CD14-positive monocyte (primary cell): ENCODE results near the gene CAMSAP3. TPM values are rescaled to one million over a fixed set of nuclear protein-coding genes. Genes with fewer than 3 reads are reported as not detected.

Experiments
- DNase-seq, 3 donors: peaks; one replicate each; pipeline ENCODE4 v3.0.0-alpha.2; 2011 to 2022
- H2AFZ ChIP-seq: 2 replicates; pipeline ENCODE4 v1.6.0; 2012; ENCODE audit warnings: mild to moderate bottlenecking, low read depth, low read length, inconsistent platforms; ENCODE audit not compliant: insufficient read depth, poor library complexity, severe bottlenecking
- H3K27ac ChIP-seq, 2 donors: 1 replicate in 1 of 2; 2 replicates in 1 of 2; pipeline ENCODE4 v1.5.1; 2012 to 2013; ENCODE audit warnings: low read length in 2 of 2, control low read depth in 1 of 2, inconsistent platforms in 1 of 2, low read depth in 1 of 2, mild to moderate bottlenecking in 1 of 2
- H3K27me3 ChIP-seq, 2 donors: one replicate each; pipeline versions ENCODE4 v1.6.0 to v1.6.1; 2011 to 2013; ENCODE audit warnings: low read length in 2 of 2; ENCODE audit not compliant: control insufficient read depth in 2 of 2, insufficient read depth in 2 of 2
- H3K36me3 ChIP-seq, 2 donors: replicated peaks in 1 of 2; 1 replicate in 1 of 2; 2 replicates in 1 of 2; pipeline versions ENCODE4 v1.5.1 to v1.6.1; 2012 to 2013; ENCODE audit warnings: low read length in 2 of 2, control low read depth in 1 of 2, inconsistent platforms in 1 of 2, mild to moderate bottlenecking in 1 of 2; ENCODE audit not compliant: insufficient read depth in 2 of 2, control insufficient read depth in 1 of 2
- H3K4me1 ChIP-seq, 2 donors: 1 replicate in 1 of 2; 2 replicates in 1 of 2; pipeline versions ENCODE4 v1.5.1 to v1.6.1; 2012 to 2013; ENCODE audit warnings: low read length in 2 of 2, control low read depth in 1 of 2, inconsistent platforms in 1 of 2, mild to moderate bottlenecking in 1 of 2, moderate library complexity in 1 of 2; ENCODE audit not compliant: insufficient read depth in 2 of 2, control insufficient read depth in 1 of 2
- H3K4me2 ChIP-seq: replicated peaks from 2 replicates; pipeline ENCODE3; 2012; ENCODE audit warnings: low read length, moderate library complexity, mild to moderate bottlenecking; ENCODE audit not compliant: poor library complexity, severe bottlenecking; ENCODE audit errors: extremely low read depth
- H3K4me3 ChIP-seq, 3 experiments: fragments of 200-600 bp in 1 of 3; sonication (generic) in 1 of 3; replicated peaks in 1 of 3; 1 replicate in 2 of 3; 2 replicates in 1 of 3; pipeline ENCODE4 v1.5.1; 2011 to 2013; ENCODE audit warnings: low read length in 3 of 3, mild to moderate bottlenecking in 3 of 3, control low read depth in 2 of 3, low read depth in 2 of 3, inconsistent platforms in 1 of 3, moderate library complexity in 1 of 3
- H3K79me2 ChIP-seq: 2 replicates; pipeline ENCODE4 v1.6.0; 2012; ENCODE audit warnings: mild to moderate bottlenecking, control low read depth, inconsistent platforms, low read length, moderate library complexity; ENCODE audit not compliant: insufficient read depth
- H3K9ac ChIP-seq: 2 replicates; pipeline ENCODE4 v1.6.0; 2017; ENCODE audit warnings: low read length, mild to moderate bottlenecking; ENCODE audit not compliant: insufficient read depth, poor library complexity, severe bottlenecking
- H3K9me3 ChIP-seq, 2 donors: replicated peaks in 1 of 2; 1 replicate in 1 of 2; 2 replicates in 1 of 2; pipeline versions ENCODE4 v1.5.1 to v1.6.1; 2012 to 2013; ENCODE audit warnings: low read length in 2 of 2, control low read depth in 1 of 2; ENCODE audit not compliant: control insufficient read depth in 1 of 2, insufficient read depth in 1 of 2
- H4K20me1 ChIP-seq: 2 replicates; pipeline ENCODE4 v1.6.0; 2012; ENCODE audit warnings: mild to moderate bottlenecking, low read length, control low read depth, moderate library complexity; ENCODE audit not compliant: insufficient read depth
- H3K27ac Mint-ChIP-seq, 7 donors: one replicate each; pipeline ENCODE4 v1.8.0; 2020; ENCODE audit warnings: mild to moderate bottlenecking in 7 of 7, mixed read lengths in 7 of 7, moderate library complexity in 6 of 7, inconsistent platforms in 2 of 7
- H3K27me3 Mint-ChIP-seq, 3 donors: one replicate each; pipeline ENCODE4 v1.8.0; 2021 to 2022; ENCODE audit warnings: low read depth in 3 of 3, mild to moderate bottlenecking in 3 of 3, mixed read lengths in 3 of 3, moderate library complexity in 3 of 3, inconsistent platforms in 1 of 3
- H3K36me3 Mint-ChIP-seq, 2 donors: one replicate each; pipeline ENCODE4 v1.8.0; 2020; ENCODE audit warnings: mixed read lengths in 2 of 2, inconsistent platforms in 1 of 2, mild to moderate bottlenecking in 1 of 2
- H3K4me1 Mint-ChIP-seq: one replicate; pipeline ENCODE4 v1.8.0; 2020; ENCODE audit warnings: mild to moderate bottlenecking, mixed read lengths
- H3K4me3 Mint-ChIP-seq, 2 donors: one replicate each; pipeline ENCODE4 v1.8.0; 2020; ENCODE audit warnings: mild to moderate bottlenecking in 2 of 2, mixed read lengths in 2 of 2, moderate library complexity in 1 of 2
- H3K9me3 Mint-ChIP-seq, 7 donors: one replicate each; pipeline ENCODE4 v1.8.0; 2020 to 2022; ENCODE audit warnings: mixed read lengths in 7 of 7, mild to moderate bottlenecking in 6 of 7, moderate library complexity in 6 of 7, inconsistent platforms in 2 of 7
- CTCF ChIP-seq: fragments of 200-600 bp; IDR thresholded peaks from one replicate; pipeline ENCODE4 v1.8.0; 2022; ENCODE audit warnings: antibody characterized with exemption, mild to moderate bottlenecking
- WGBS: methylation state at CpG from one replicate; pipeline ENCODE4 v1.1.5; 2013; ENCODE audit warnings: missing lambda C conversion rate; ENCODE audit not compliant: insufficient coverage; 5-methylcytosine and 5-hydroxymethylcytosine counted together
- intact Hi-C, 2 donors: fragments of 100-400 bp; cut with micrococcal nuclease; formaldehyde crosslinking; loops; one replicate each; pipeline versions ENCODE4 v1.15.0 to v1.15.1; 2023
- polyA plus RNA-seq, 3 donors: library from polyadenylated mRNA; depleted of rRNA in 1 of 3; unstranded in 2 of 3; stranded (reverse) in 1 of 3; fragments of 300-500 nt in 2 of 3; fragments of >200 nt in 1 of 3; fragmentation: Illumina TruSeq in 2 of 3; gene quantifications; 1 replicate in 2 of 3; 2 replicates in 1 of 3; pipeline ENCODE4 v1.2.3, GENCODE V29; 2012 to 2021

Gene CAMSAP3
- polyA plus RNA-seq, 3 donors = 0.05 TPM; not detected in 2

- Histone ChIP-seq H3K9ac (no peak overlapping the region), H3K9me3 (peaks cover 0 to 8% of the 10 kb centered on the region in 2 donors), H3K36me3 (no peaks in the 10 kb centered on the region), H3K4me3 (no peak overlapping the region), H3K4me2 (no peak overlapping the region), H3K4me1 (no peaks in the 10 kb centered on the region), H3K27me3 (no peaks in the 10 kb centered on the region), H3K79me2 (no peaks in the 10 kb centered on the region), H4K20me1 (no peaks in the 10 kb centered on the region), H3K27ac (no peak overlapping the region), H2AFZ (no peak overlapping the region)
- Mint-ChIP-seq H3K36me3 (no peaks in the 10 kb centered on the region), H3K27me3 (peaks cover 9 to 26% (median 16%) of the 10 kb centered on the region in 3 donors), H3K9me3 (peaks cover 0 to 7% (median 6%) of the 10 kb centered on the region in 7 donors), H3K4me1 (no peaks in the 10 kb centered on the region), H3K4me3 (no peak overlapping the region), H3K27ac (no peak overlapping the region)
- DNase-seq = peak in 1 of 3 donors; percentile 2
- intact Hi-C loops = no loop called here
- no peak for TF ChIP-seq CTCF
- 100% methylated on average over 1 of the region's 10 CpGs for WGBS
Observed at GRCh38 chr19:7607212-7607873, 11.7 kb downstream of the CAMSAP3 start.

- H3K27me3 Mint-ChIP-seq = peaks cover 7 to 21% (median 16%) of the 10 kb centered on the region in 3 donors
- H4K20me1 ChIP-seq = no peaks in the 10 kb centered on the region
- WGBS = 94% methylated on average over 15 of the region's 25 CpGs
- peaks cover 0 to 8% of the 10 kb centered on the region in 2 donors for H3K9me3 ChIP-seq
- H3K4me1 ChIP-seq = no peaks in the 10 kb centered on the region
- no peaks in the 10 kb centered on the region for H3K36me3 ChIP-seq
- no peak overlapping the region for H2AFZ ChIP-seq
- H3K4me3 ChIP-seq = no peak overlapping the region
- no peak overlapping the region for H3K27ac ChIP-seq
- intact Hi-C loops = no loop called here
- H3K4me2 ChIP-seq = no peak overlapping the region
- DNase-seq = peak in 1 of 3 donors; percentile 1
- H3K27ac Mint-ChIP-seq = no peak overlapping the region
- peaks cover 0 to 7% (median 6%) of the 10 kb centered on the region in 7 donors for H3K9me3 Mint-ChIP-seq
- no peak for TF ChIP-seq CTCF
- no peak overlapping the region for H3K4me3 Mint-ChIP-seq
- no peaks in the 10 kb centered on the region for H3K4me1 Mint-ChIP-seq
- no peaks in the 10 kb centered on the region for H3K36me3 Mint-ChIP-seq
- H3K79me2 ChIP-seq = no peaks in the 10 kb centered on the region
- no peak overlapping the region for H3K9ac ChIP-seq
- H3K27me3 ChIP-seq = no peaks in the 10 kb centered on the region
Observed at GRCh38 chr19:7607874-7608560, 12.4 kb downstream of the CAMSAP3 start.
